ENCODE measurements around the gene AGA. TPM values are rescaled to one million over a fixed set of nuclear protein-coding genes. Genes with fewer than 3 reads are reported as not detected.

Gene AGA
- 10 to 100 TPM; 11.6 to 19.1 TPM for total RNA-seq

GRCh38 chr4:177441803-177442622 lies at the start of gene AGA:
Gene AGA, minus strand, starts transcription at chr4:177442437. Its CDS starts 62 bp downstream, at chr4:177442375.
- peaks cover 15 to 18% of the 10 kb centered on the region in 2 donors for H3K36me3 Mint-ChIP-seq
- peak within 1 kb of the TSS; percentile 96 to 98 for H3K27ac Mint-ChIP-seq
- ATAC-seq (peak; percentile 95), DNase-seq (ENCODE audit: low spot score in 2 of 2) (peak; percentile 95 to 97)
- H3K9me3 Mint-ChIP-seq, result no peaks in the 10 kb centered on the region

GRCh38 chr4:177492022-177492421 lies 49.8 kb upstream of the AGA start:
- Mint-ChIP-seq H3K36me3 (no peaks in the 10 kb centered on the region), H3K9me3 (no peaks in the 10 kb centered on the region), H3K27ac (no peak overlapping the region)
- DNase-seq (ENCODE audit: low spot score in 2 of 2), result no peak
- no peak for ATAC-seq

DNA sequence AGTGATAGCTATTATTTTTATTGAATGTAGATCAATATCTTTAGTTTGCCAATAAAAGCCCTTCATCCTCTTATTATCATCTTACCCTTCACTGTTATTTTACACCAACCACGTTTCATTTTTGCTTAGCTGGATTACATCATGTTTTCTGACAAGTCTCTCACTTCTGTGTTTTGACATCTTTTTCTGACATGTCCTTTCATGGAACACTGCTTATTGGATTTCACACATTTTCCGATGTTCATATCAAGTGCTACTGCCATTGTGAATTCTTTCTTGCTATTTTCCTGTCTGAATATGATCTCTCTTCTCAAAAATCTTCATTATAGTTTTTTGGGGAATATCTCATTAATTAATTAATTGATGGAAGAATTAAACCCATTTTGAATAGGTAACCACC lies 48.5 kb upstream of the AGA start:
- DNase-seq (ENCODE audit: low spot score in 2 of 2), result no peak
- H3K9me3 Mint-ChIP-seq, result no peaks in the 10 kb centered on the region
- no peak overlapping the region for H3K27ac Mint-ChIP-seq
- ATAC-seq, result no peak
- H3K36me3 Mint-ChIP-seq, result no peaks in the 10 kb centered on the region

GRCh38 chr4:177489471-177490246 lies 47.4 kb upstream of the AGA start:
- ATAC-seq (peak in 1 of 2 donors; percentile 22), DNase-seq (ENCODE audit: low spot score in 2 of 2) (no peak)
- Mint-ChIP-seq H3K36me3 (no peaks in the 10 kb centered on the region), H3K27ac (no peak overlapping the region), H3K9me3 (no peaks in the 10 kb centered on the region)

DNA sequence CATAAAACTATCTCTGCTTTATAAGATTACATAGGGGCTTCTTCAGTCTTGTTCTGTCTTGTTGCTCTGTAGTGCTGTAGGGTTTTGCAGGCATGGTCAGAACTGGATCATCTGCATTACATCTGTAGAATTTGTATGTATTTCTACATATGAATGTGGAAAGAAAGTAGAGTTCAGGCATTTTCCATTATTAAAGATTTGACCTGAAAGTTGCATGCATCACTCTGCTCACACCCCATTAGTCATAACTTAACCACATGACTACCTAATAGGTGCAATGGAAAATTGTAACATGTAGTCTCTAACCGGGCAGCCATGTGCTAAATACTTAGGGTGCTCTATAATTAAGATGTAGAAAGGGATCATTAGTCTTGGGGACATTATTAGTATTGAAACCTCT lies 45.7 kb upstream of the AGA start:
- no peaks in the 10 kb centered on the region for H3K36me3 Mint-ChIP-seq
- no peak overlapping the region for H3K27ac Mint-ChIP-seq
- H3K9me3 Mint-ChIP-seq, result no peaks in the 10 kb centered on the region
- no peak for DNase-seq (ENCODE audit: low spot score in 2 of 2)
- peak in 1 of 2 donors; percentile 34 for ATAC-seq

DNA sequence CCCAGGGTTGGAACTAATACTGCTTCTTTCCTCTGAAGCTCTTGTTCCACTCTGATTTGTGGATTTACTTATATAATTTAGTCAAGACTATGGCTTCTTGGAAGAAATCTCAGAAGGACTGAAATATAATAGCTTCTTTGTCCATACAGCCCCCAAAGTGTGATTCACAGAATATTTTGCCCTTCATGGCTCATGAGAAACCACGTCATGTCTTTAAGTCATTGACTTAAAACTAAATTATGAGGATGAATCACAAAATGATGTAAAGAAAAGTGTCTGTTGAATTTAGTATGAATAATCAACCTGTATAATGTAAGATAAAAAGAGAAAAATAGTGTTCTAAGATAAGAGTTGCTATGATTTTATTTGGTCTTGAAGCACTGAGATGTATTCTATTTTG lies 43.3 kb upstream of the AGA start:
- no peak overlapping the region for H3K27ac Mint-ChIP-seq
- ATAC-seq (no peak), DNase-seq (ENCODE audit: low spot score in 2 of 2) (no peak)
- H3K9me3 Mint-ChIP-seq, result no peaks in the 10 kb centered on the region
- no peaks in the 10 kb centered on the region for H3K36me3 Mint-ChIP-seq

DNA sequence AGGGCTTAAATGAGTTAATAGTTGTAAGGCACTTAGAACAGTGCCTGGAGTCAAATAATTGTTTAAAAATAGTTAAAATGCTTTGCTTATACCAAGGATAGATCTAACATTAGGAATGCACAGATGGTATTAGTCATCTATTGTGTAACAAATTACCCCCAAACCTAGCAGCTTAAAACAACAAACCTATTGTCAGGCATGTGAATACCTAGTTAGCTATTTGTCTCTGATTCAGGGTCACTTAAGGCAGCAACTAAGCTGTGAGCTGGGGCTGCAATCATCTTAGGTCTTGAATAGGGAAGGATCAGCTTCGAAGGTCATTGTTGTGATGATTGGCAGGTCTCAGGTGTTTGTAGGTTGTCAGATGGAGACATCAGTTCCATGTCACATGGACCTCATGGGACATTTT lies 42.4 kb upstream of the AGA start:
- no peak for ATAC-seq
- Mint-ChIP-seq H3K9me3 (no peaks in the 10 kb centered on the region), H3K36me3 (no peaks in the 10 kb centered on the region), H3K27ac (no peak overlapping the region)
- DNase-seq (ENCODE audit: low spot score in 2 of 2), result no peak

- ATAC-seq (no peak), DNase-seq (ENCODE audit: low spot score in 2 of 2) (no peak)
- H3K9me3 Mint-ChIP-seq, result no peaks in the 10 kb centered on the region
These were observed 41.5 kb upstream of the AGA start for GRCh38 chr4:177483760-177484159.

GRCh38 chr4:177483271-177483670 lies 41.0 kb upstream of the AGA start:
- Mint-ChIP-seq H3K36me3 (no peaks in the 10 kb centered on the region), H3K27ac (no peak overlapping the region), H3K9me3 (no peaks in the 10 kb centered on the region)
- no peak for DNase-seq (ENCODE audit: low spot score in 2 of 2)
- peak in 1 of 2 donors; percentile 37 for ATAC-seq

More at GRCh38 chr4:177483760-177484159, 41.5 kb upstream of the AGA start:
- no peak overlapping the region for H3K27ac Mint-ChIP-seq
- H3K36me3 Mint-ChIP-seq, result no peaks in the 10 kb centered on the region

DNA sequence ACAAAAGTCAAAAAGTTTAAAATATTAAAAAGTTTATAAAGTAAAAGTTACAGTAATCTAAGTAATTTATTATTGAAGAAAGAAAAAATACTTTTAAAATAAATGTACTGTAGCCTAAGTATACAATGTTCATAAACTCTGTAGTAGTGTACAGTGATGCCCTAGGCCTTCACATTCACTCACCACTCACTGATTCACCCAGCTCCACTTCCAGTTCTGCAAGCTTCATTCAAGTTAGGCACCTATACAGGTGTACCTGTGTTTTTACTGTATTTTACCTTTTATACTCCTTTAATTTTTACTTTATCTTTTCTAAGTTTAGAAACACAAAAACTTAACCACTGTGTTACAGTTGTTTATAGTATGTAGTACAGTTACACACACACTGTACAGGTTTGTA lies 40.1 kb upstream of the AGA start:
- Mint-ChIP-seq H3K36me3 (no peaks in the 10 kb centered on the region), H3K27ac (no peak overlapping the region), H3K9me3 (no peaks in the 10 kb centered on the region)
- ATAC-seq (no peak), DNase-seq (ENCODE audit: low spot score in 2 of 2) (no peak)

- no peaks in the 10 kb centered on the region for H3K9me3 Mint-ChIP-seq
- ATAC-seq (no peak), DNase-seq (ENCODE audit: low spot score in 2 of 2) (no peak)
- no peaks in the 10 kb centered on the region for H3K36me3 Mint-ChIP-seq
- H3K27ac Mint-ChIP-seq, result no peak overlapping the region
These were observed 38.6 kb upstream of the AGA start for GRCh38 chr4:177480795-177481194.

DNA sequence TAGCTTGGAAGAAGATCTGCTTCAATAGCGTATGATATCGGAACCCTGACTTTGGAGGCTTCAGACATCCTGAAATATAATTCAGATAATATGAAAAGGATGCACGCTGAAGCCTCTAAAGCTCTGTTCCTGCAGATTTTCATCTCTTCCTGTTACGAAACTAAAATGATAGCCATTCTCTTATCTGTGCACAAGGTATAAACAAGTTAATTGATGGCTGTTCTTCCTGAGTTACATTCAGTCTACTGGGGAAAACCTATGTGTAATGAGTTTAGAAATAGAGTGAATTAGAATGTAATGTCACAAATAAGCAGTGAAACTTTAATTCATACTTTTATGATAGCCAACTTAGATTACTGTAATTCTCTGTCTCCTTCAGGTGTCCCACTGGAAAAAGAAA lies 36.8 kb upstream of the AGA start:
- H3K27ac Mint-ChIP-seq, result no peak overlapping the region
- no peaks in the 10 kb centered on the region for H3K9me3 Mint-ChIP-seq
- ATAC-seq, result no peak
- no peaks in the 10 kb centered on the region for H3K36me3 Mint-ChIP-seq
- no peak for DNase-seq (ENCODE audit: low spot score in 2 of 2)

DNA sequence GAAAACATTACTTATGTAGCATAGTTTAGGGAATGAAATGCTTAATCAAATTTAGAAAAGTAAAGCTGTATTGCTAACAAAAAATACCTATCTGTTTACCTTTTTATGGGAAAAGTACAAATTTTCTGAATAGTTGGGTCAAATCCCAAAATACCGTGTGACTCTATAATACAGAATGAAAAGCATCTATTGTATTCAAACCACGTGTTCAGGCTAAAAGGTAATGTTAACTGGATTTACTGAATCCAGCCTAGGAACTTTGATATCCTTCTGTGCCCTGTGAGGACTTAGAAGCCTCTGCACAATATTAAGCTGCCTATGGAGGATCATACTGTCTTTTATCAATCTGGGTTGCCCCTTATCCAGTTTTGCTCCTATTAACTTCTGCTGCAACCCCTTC lies 36.3 kb upstream of the AGA start:
- Mint-ChIP-seq H3K9me3 (no peaks in the 10 kb centered on the region), H3K27ac (no peak overlapping the region), H3K36me3 (no peaks in the 10 kb centered on the region)
- no peak for DNase-seq (ENCODE audit: low spot score in 2 of 2)
- ATAC-seq, result no peak

GRCh38 chr4:177473991-177474390 lies 31.8 kb upstream of the AGA start:
- ATAC-seq (no peak), DNase-seq (ENCODE audit: low spot score in 2 of 2) (no peak)
- Mint-ChIP-seq H3K27ac (no peak overlapping the region), H3K36me3 (no peaks in the 10 kb centered on the region), H3K9me3 (no peaks in the 10 kb centered on the region)

GRCh38 chr4:177464026-177464425 lies 21.8 kb upstream of the AGA start:
- Mint-ChIP-seq H3K36me3 (no peaks in the 10 kb centered on the region), H3K27ac (no peak overlapping the region), H3K9me3 (no peaks in the 10 kb centered on the region)
- DNase-seq (ENCODE audit: low spot score in 2 of 2) (no peak), ATAC-seq (no peak)

GRCh38 chr4:177461606-177462005 lies 19.4 kb upstream of the AGA start:
- Mint-ChIP-seq H3K9me3 (no peaks in the 10 kb centered on the region), H3K27ac (no peak overlapping the region), H3K36me3 (no peaks in the 10 kb centered on the region)
- no peak for DNase-seq (ENCODE audit: low spot score in 2 of 2)
- no peak for ATAC-seq

DNA sequence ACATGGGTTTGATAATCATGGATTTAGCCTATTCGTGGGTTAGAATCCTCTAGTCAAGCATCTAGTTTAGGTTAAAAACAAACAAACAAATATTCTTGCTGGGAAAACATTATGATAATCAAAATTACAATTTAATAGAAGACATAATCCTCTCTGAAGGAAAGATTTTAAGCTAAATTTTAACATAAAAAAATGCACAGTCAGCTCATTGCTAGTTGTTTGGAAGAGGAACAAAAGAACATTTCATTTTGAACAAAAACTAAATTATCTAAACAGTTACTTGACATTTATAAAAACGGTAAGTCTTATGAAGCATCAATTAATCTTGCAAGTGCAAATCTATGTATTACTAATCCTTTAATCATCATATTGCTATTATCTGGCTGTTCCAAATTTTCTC lies 18.2 kb upstream of the AGA start:
- H3K27ac Mint-ChIP-seq, result no peak overlapping the region
- no peak for DNase-seq (ENCODE audit: low spot score in 2 of 2)

DNA sequence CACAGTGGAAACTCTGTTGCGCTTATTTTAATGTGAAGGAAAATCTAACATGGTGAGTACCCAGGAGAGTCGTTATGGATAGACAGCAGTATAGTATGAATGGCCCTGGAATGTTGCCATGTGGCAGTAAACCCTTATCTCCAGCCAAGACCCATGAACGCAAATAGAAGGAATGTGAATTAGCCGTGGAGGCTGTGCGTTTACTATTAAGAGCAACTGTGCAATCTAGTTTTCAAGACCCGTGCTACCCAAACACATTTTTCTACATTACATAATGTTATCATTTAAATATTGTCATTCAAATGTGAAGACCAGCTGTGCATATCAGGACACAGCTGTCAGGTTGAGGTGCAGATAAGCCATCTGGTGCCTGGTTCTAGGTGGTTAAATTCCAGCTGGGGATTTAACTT lies 13.3 kb upstream of the AGA start:
- H3K27ac Mint-ChIP-seq, result no peak overlapping the region
- no peak for ATAC-seq
- DNase-seq (ENCODE audit: low spot score in 2 of 2), result no peak
- H3K36me3 Mint-ChIP-seq, result no peaks in the 10 kb centered on the region
- no peaks in the 10 kb centered on the region for H3K9me3 Mint-ChIP-seq

More for the DNA sequence above, 18.2 kb upstream of the AGA start:
- H3K9me3 Mint-ChIP-seq, result no peaks in the 10 kb centered on the region
- no peaks in the 10 kb centered on the region for H3K36me3 Mint-ChIP-seq
- ATAC-seq, result no peak
